Omental fat pad (tissue), 4 donors: Measurements from ENCODE around the gene SIK3. TPM values are rescaled to one million over a fixed set of nuclear protein-coding genes. Genes with fewer than 3 reads are reported as not detected.
"Not testable (repeated sequence)": the region's sequence is repeated elsewhere in the genome, so short reads cannot be mapped to it uniquely, and the experiment has no call there.

ENCODE experiments used
- ATAC-seq: fragments of 150-250 bp; one replicate; pipeline ENCODE4 v1.9.1; 2016; ENCODE audit warnings: mild to moderate bottlenecking, moderate library complexity; ENCODE audit not compliant: low FRiP score
- DNase-seq: peaks from one replicate; pipeline ENCODE4 v3.0.0-alpha.2; 2019; ENCODE audit warnings: low spot score
- total RNA-seq, 4 donors: library from RNA; depleted of rRNA; stranded (reverse); fragments of >200 nt; gene quantifications; one replicate each; pipeline ENCODE4 v1.1.0, GENCODE V29; 2016
- TF ChIP-seq, protein P1 (sequence below), 3 donors: fragments of 450-650 bp; IDR thresholded peaks; one replicate each; pipeline ENCODE4 v1.5.1; 2016 to 2017; ENCODE audit warnings: antibody characterized with exemption in 3 of 3, mild to moderate bottlenecking in 3 of 3, moderate library complexity in 2 of 3

The SIK3 gene
- total RNA-seq, 4 donors from 2014 or later, result 31.2 to 54.6 (median 50.2) TPM

DNA sequence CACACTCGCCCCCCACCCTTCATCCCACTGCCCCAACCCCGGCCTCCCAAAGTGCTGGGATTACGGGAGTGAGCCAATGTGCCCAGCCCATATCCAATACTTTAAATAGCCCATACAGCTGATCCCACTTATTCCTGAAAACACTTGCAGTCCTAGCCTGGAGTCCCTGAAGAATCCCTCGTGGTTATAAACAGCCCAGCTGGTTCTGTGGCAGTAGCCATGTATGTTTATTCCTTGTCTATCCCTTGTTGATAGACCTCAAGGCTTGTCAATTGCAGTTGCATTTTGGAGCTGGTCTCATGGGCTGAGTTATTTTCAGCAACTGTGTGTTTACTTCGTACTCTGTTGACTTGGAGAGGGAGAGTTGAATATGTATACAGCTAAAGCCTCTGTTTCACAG is 24.3 kb upstream of the SIK3 start:
- TF ChIP-seq, protein P1, sequence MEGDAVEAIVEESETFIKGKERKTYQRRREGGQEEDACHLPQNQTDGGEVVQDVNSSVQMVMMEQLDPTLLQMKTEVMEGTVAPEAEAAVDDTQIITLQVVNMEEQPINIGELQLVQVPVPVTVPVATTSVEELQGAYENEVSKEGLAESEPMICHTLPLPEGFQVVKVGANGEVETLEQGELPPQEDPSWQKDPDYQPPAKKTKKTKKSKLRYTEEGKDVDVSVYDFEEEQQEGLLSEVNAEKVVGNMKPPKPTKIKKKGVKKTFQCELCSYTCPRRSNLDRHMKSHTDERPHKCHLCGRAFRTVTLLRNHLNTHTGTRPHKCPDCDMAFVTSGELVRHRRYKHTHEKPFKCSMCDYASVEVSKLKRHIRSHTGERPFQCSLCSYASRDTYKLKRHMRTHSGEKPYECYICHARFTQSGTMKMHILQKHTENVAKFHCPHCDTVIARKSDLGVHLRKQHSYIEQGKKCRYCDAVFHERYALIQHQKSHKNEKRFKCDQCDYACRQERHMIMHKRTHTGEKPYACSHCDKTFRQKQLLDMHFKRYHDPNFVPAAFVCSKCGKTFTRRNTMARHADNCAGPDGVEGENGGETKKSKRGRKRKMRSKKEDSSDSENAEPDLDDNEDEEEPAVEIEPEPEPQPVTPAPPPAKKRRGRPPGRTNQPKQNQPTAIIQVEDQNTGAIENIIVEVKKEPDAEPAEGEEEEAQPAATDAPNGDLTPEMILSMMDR (IDR thresholded peaks at IDR 0.05), result no peak
- no peak for ATAC-seq
- no peak for DNase-seq

DNA sequence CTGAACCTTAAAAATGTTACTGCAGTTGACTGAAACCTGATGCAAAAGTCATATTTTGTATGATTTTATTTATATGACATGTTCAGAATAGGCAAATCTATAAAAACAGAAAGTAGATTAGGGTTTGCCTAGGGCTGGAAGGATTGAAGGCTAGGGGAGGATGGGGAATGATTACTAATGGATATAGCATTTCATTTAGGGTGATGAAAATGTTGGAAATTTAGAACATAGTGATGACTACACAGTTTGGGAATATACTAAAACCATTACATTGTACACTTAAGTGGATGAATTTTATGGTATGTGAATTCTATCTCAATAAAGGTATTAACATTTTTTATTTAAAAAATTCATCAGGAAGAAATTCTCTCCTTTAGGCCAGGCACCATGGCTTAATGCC is 22.9 kb upstream of the SIK3 start:
- TF ChIP-seq, protein P1 (IDR thresholded peaks at IDR 0.05), result no peak
- ATAC-seq (no peak), DNase-seq (no peak)

DNA sequence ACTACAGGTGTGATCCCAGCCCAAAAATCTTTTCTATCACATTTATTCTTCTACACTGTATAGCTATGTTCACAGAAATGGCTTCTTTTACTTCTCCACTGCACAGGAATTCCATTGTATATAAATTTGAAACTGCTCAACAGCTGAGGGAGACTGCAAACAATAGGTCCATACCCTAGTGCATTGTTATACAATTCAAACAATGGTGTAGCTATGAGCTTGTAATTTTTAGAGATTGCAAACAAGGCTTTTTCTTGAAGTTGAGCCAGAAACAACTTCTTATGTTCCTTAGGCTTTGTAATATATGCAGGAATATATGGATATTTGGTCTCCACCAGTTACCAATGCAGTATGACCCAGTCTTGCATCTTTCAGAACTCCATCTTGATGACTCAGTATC is 19.5 kb upstream of the SIK3 start:
- no peak for ATAC-seq
- no peak for DNase-seq
- TF ChIP-seq, protein P1 (IDR thresholded peaks at IDR 0.05), result no peak

DNA sequence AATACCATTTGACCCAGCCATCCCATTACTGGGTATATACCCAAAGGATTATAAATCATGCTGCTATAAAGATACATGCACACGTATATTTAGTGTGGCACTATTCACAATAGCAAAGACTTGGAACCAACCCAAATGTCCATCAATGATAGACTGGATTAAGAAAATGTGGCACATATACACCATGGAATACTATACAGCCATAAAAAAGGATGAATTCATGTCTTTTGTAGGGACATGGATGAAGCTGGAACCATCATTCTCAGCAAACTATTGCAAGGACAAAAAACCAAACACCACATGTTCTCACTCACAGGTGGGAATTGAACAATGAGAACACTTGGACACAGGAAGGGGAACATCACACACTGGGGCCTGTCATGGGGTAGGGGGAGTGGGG is 14.7 kb upstream of the SIK3 start:
- ATAC-seq, result not testable (repeated sequence)

DNA sequence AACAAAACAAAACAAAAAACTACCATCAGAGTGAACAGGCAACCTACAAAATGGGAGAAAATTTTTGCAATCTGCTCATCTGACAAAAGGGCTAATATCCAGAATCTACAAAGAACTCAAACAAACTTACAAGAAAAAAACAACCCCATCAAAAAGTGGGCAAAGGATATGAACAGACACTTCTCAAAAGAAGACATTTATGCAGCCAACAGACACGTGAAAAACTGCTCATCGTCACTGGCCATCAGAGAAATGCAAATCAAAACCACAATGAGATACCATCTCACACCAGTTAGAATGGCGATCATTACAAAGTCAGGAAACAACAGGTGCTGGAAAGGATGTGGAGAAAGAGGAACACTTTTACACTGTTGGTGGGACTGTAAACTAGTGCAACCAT is 14.3 kb upstream of the SIK3 start:
- not testable (repeated sequence) for ATAC-seq, DNase-seq

More for the DNA sequence above, 14.7 kb upstream of the SIK3 start:
- not testable (repeated sequence) for DNase-seq

DNA sequence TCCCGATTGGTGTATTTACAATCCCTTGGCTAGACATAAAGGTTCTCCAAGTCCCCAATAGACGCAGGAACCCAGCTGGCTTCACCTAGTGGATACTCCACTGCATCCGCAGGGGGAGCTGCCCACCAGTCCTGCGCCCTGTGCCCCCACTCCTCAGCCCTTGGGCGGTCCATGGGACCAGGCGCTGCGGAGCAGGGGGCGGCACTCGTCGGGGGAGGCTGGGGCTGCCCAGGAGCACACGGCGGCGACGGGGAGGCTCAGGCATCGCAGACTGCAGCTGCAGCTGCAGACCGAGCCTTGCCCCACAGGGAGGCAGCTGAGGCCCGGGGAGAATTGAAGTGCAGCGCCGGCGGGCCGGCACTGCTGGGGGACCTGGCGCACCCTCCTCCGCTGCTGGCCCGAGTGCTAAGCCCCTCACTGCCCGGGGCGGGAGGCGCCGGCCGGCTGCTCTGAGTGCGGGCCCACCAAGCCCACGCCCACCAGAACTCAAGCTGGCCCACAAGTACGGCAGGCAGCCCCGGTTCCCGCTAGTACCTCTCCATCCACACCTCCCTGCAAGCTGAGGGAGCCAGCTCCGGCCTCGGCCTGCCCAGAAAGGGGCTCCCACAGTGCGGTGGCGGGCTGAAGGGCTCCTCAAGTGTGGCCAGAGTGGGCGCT is 12.2 kb upstream of the SIK3 start:
- no peak for DNase-seq
- ATAC-seq, result no peak
- TF ChIP-seq, protein P1 (IDR thresholded peaks at IDR 0.05), result no peak

DNA sequence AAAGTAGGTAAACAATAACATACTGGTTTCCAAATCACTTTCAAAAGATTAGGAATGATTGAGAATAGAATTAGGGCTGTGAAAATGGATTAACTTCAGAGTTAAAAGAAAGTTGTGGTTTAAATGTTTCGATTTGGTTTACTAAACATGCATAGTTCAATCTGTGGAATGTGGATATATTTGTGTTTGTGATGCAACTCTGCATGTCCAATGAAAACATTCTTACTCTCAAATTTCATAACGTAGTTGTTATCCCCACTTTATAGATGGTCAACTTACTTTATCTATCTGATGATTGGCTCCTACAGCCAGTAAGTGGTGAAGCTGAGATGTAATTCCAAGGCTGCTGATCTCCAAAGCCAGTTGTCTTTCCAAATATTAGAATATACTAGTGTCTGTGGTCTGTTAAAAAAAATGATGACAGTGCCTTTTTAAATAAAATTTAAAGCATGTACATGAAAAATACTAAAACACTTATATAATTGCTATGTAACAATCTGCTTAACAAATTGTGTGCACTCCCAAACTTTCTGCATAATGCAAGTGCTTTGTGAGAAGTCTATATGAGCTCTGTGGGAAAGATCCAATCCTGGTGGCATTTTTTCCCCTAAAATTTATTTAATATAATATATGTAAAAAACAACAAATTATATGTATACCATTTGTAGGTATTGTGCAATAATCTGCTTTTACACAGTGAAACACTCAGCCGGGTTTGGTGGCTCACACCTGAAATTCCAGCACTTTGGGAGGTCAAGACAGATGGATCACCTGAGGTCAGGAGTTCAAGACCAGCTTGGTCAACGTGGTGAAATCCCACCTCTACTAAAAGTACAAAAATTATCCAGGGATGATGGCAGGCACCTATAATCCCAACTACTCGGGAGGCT is 9.7 kb upstream of the SIK3 start:
- TF ChIP-seq, protein P1 (IDR thresholded peaks at IDR 0.05), result no peak
- DNase-seq (no peak), ATAC-seq (no peak)

DNA sequence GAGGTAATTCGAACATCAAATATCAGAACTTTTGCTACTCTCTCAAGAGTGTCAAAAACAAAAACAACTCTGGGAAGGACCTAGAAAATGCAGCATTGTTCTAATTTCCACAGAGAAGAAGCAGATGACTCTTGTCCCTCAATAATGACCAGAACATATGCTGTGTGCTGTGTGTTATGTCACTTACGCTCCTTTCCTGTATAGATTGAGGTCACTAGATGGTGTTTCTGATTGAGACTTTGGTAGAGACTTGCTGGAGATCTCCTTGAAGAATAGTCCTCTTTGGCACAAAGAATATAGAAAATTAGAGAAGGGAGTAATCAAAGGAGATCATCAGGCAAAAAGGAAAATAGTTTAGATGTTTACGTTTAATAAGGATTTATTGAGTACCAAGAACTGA is 2.3 kb upstream of the SIK3 start:
- TF ChIP-seq, protein P1 (IDR thresholded peaks at IDR 0.05), result no peak
- DNase-seq (no peak), ATAC-seq (no peak)
